Large intestine (tissue), 3 donors: ENCODE data around the gene EML4. TPM values are rescaled to one million over a fixed set of nuclear protein-coding genes. Genes with fewer than 3 reads are reported as not detected.
"Not testable (repeated sequence)": the region's sequence is repeated elsewhere in the genome, so short reads cannot be mapped to it uniquely, and the experiment has no call there.

Experiments used
- DNase-seq, 2 donors: peaks; one replicate each; pipeline versions ENCODE4 v3.0.0 to v3.0.0-alpha.2; 2013
- H3K27ac ChIP-seq: one replicate; pipeline ENCODE4 v1.5.1; 2013; ENCODE audit warnings: low read length
- H3K27me3 ChIP-seq: 2 replicates; pipeline ENCODE4 v1.6.1; 2013; ENCODE audit warnings: low read length; ENCODE audit not compliant: control insufficient read depth, insufficient read depth
- H3K36me3 ChIP-seq: 2 replicates; pipeline ENCODE4 v1.6.1; 2013; ENCODE audit warnings: low read length; ENCODE audit not compliant: control insufficient read depth, insufficient read depth
- H3K4me1 ChIP-seq: one replicate; pipeline ENCODE4 v1.6.1; 2013; ENCODE audit warnings: low read length; ENCODE audit not compliant: control insufficient read depth, insufficient read depth
- H3K4me3 ChIP-seq: one replicate; pipeline ENCODE4 v1.5.1; 2013; ENCODE audit warnings: low read length
- H3K9me3 ChIP-seq: one replicate; pipeline ENCODE4 v1.6.1; 2013; ENCODE audit warnings: mild to moderate bottlenecking, low read depth, low read length, moderate library complexity; ENCODE audit not compliant: control insufficient read depth
- WGBS: methylation state at CpG from one replicate; pipeline ENCODE4 v1.1.5; 2013; ENCODE audit warnings: low lambda C conversion rate; ENCODE audit not compliant: insufficient coverage; 5-methylcytosine and 5-hydroxymethylcytosine counted together
- polyA plus RNA-seq: library from polyadenylated mRNA; unstranded; fragments of 120-200 nt; gene quantifications from one replicate; pipeline ENCODE4 v1.2.1, GENCODE V29; 2013

Gene EML4
- polyA plus RNA-seq, 1 donor = 129 TPM

- DNase-seq = no peak
- Histone ChIP-seq H3K27me3 (no peaks in the 10 kb centered on the region), H3K4me3 (peak overlapping the region; percentile 97), H3K36me3 (peaks cover 2% of the 10 kb centered on the region), H3K27ac (peak overlapping the region; percentile 89), H3K4me1 (peaks cover 14% of the 10 kb centered on the region), H3K9me3 (no peaks in the 10 kb centered on the region)
- WGBS = 0% methylated on average over 1 of the region's 1 CpG
These were observed 2.9 kb downstream of the EML4 start for GRCh38 chr2:42172020-42172419.

DNA sequence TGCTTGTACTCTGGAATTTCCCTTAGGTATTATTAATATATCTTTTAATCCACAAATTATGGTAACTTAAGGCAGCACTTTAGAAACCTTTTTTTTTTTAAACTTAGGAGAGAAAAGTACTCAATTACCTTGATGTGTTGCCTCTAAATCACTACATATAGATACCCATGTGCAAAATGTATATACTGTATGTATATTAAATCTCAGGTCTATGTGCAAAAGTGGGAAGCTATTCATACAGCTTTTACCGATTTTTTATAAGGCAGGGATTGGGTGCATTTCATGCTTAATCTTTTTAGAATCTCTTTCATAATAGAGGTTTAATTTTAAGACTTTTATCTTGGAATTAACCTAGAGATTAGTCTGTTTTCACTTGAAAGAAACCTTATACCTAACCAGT lies 3.4 kb downstream of the EML4 start:
- peak overlapping the region; percentile 89 for H3K27ac ChIP-seq
- no peaks in the 10 kb centered on the region for H3K9me3 ChIP-seq
- peaks cover 14% of the 10 kb centered on the region for H3K4me1 ChIP-seq
- 20% methylated on average over 1 of the region's 1 CpG for WGBS
- no peak for DNase-seq
- peaks cover 2% of the 10 kb centered on the region for H3K36me3 ChIP-seq
- H3K4me3 ChIP-seq = peak overlapping the region; percentile 97
- no peaks in the 10 kb centered on the region for H3K27me3 ChIP-seq

DNA sequence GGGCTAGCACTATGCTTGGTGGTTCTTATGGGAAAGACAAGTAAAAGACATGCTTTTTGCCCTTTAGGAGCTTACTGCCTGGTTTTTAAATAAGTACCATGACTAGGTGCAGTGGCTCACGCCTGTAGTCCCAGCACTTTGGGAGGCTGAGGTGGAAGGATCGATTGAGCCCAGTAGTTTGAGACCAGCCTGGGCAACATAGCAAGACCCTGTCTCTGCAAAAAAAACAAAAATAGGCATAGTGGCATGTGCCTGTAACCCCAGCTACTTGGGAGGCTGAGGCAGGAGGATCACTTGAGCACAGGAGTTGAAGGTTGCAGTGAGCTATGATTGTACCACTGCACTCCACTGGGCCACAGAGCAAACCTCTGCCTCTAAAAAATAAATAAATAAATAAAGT lies 4.3 kb downstream of the EML4 start:
- H3K27ac ChIP-seq, DNase-seq, H3K9me3 ChIP-seq, H3K27me3 ChIP-seq, H3K36me3 ChIP-seq, H3K4me3 ChIP-seq: not testable (repeated sequence)
- WGBS = no CpG with 5 or more reads among the region's 2 CpGs
- peaks cover 14% of the 10 kb centered on the region for H3K4me1 ChIP-seq

- no peak for DNase-seq
- Histone ChIP-seq H3K27ac (no peak overlapping the region), H3K27me3 (no peaks in the 10 kb centered on the region), H3K4me3 (no peak overlapping the region), H3K36me3 (peaks cover 5% of the 10 kb centered on the region), H3K4me1 (peaks cover 11% of the 10 kb centered on the region), H3K9me3 (no peaks in the 10 kb centered on the region)
- WGBS = no CpG with 5 or more reads among the region's 10 CpGs
These were observed 8.0 kb downstream of the EML4 start for GRCh38 chr2:42176992-42177738.

DNA sequence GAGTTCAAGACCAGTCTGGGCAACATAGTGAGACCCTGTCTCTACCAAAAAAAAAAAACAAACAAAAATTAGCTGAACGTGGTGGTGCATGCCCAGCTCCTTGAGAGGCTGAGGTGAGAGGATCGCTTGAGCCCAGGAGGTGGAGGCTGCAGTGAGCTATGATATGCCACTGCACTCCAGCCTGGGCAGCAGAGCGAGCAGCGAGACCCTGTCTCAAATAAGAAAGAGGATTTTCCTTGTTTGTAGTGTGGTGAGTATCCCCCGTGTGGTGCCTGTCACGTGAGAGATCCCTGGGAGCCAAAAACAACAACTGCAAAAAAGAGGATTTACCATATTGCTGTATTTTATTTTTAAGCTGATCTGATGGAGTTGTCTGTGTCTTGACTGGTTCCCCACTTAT lies 9.2 kb downstream of the EML4 start:
- Histone ChIP-seq H3K4me3 (no peak overlapping the region), H3K4me1 (peaks cover 6% of the 10 kb centered on the region), H3K36me3 (peaks cover 7% of the 10 kb centered on the region), H3K9me3 (no peaks in the 10 kb centered on the region), H3K27me3 (no peaks in the 10 kb centered on the region), H3K27ac (no peak overlapping the region)
- DNase-seq = no peak
- WGBS = no CpG with 5 or more reads among the region's 6 CpGs

DNA sequence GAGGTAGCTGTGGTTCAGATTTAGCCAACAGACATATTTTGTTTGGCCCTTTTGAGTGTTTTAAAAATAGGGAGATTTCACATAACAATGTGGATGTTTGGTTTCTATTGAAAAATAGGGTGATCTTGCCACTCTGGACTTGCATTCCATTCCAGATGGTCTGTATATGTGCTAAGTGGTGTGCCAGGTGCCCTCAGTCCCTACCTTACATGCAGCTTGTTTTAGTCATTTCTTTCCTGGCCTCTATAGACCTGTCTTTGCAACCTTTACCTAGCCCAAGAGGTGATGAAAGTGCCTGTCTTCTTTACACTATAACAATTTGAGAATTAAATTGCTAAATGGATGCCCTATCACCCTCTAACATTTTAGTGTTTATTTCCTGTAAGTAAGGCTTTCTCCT lies 11.1 kb downstream of the EML4 start:
- Histone ChIP-seq H3K4me1 (peaks cover 10% of the 10 kb centered on the region), H3K36me3 (peaks cover 6% of the 10 kb centered on the region), H3K27ac (no peak overlapping the region), H3K4me3 (no peak overlapping the region), H3K9me3 (no peaks in the 10 kb centered on the region), H3K27me3 (no peaks in the 10 kb centered on the region)
- DNase-seq = no peak

- peaks cover 20% of the 10 kb centered on the region for H3K4me1 ChIP-seq
These were observed 13.6 kb downstream of the EML4 start for GRCh38 chr2:42182654-42183308.

GRCh38 chr2:42183775-42184174 lies 14.6 kb downstream of the EML4 start:
- DNase-seq = no peak
- Histone ChIP-seq H3K9me3 (no peaks in the 10 kb centered on the region), H3K4me1 (peaks cover 25% of the 10 kb centered on the region), H3K4me3 (no peak overlapping the region), H3K36me3 (peaks cover 6% of the 10 kb centered on the region), H3K27ac (no peak overlapping the region), H3K27me3 (no peaks in the 10 kb centered on the region)
- whole genome bisulfite sequencing = no CpG with 5 or more reads among the region's 1 CpG

More at GRCh38 chr2:42182654-42183308, 13.6 kb downstream of the EML4 start:
- H3K36me3 ChIP-seq = peaks cover 6% of the 10 kb centered on the region
- H3K9me3 ChIP-seq = no peaks in the 10 kb centered on the region
- H3K27ac ChIP-seq = no peak overlapping the region
- no peak for DNase-seq
- no peaks in the 10 kb centered on the region for H3K27me3 ChIP-seq
- H3K4me3 ChIP-seq = no peak overlapping the region
- 83% methylated on average over 2 of the region's 2 CpGs for WGBS

DNA sequence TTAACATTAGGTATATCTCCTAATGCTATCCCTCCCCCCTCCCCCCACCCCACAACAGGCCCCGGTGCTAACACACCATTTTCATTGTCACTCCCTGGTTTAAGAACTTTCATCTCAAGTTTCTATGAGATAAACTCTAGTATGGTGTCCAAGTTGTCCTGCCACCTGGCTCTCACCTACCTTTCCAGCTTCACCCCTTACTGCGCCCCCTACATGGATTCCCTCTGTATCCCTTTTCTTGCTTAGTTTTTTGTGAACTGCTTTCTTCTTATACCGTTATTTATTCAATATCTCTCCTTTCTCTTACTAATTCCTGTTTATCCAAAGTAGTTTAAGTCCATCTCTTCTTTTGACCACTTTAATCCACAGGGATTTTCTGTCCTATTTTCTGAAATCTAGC lies 15.2 kb downstream of the EML4 start:
- DNase-seq = no peak
- Histone ChIP-seq H3K9me3 (no peaks in the 10 kb centered on the region), H3K4me1 (peaks cover 27% of the 10 kb centered on the region), H3K4me3 (no peak overlapping the region), H3K27me3 (no peaks in the 10 kb centered on the region), H3K36me3 (peaks cover 6% of the 10 kb centered on the region), H3K27ac (no peak overlapping the region)
- WGBS = 83% methylated on average over 2 of the region's 3 CpGs

GRCh38 chr2:42185220-42185921 lies 16.2 kb downstream of the EML4 start:
- H3K27ac ChIP-seq = peak overlapping the region; percentile 16
- no peak for DNase-seq
- no peak overlapping the region for H3K4me3 ChIP-seq
- peaks cover 6% of the 10 kb centered on the region for H3K36me3 ChIP-seq
- 65% methylated on average over 4 of the region's 5 CpGs for WGBS
- no peaks in the 10 kb centered on the region for H3K27me3 ChIP-seq
- H3K4me1 ChIP-seq = peaks cover 35% of the 10 kb centered on the region
- H3K9me3 ChIP-seq = no peaks in the 10 kb centered on the region
